HepG2 (cell line): ENCODE results near the gene PEMT. TPM values are rescaled to one million over a fixed set of nuclear protein-coding genes. Genes with fewer than 3 reads are reported as not detected.

Experiments
- ATAC-seq: fragments of 200-7000 bp; cut with Tn5 transposase; 3 replicates; pipeline ENCODE4 v1.9.1; 2020; ENCODE audit warnings: mild to moderate bottlenecking, moderate library complexity
- BruUV-seq: library from RNA; stranded (reverse); fragments of 400-500 nt; replicated peaks from 2 replicates; lab custom pipeline; 2021; lab: Mats Ljungman, UMichigan
- CTCF ChIA-PET: fragments of 300-600 bp; formaldehyde crosslinking; extraction: SDS; loops from one replicate; lab custom pipeline; 2021; ENCODE audit warnings: low total read pairs, inconsistent platforms, low intra/inter-chr PET ratio; lab: Yijun Ruan, JAX
- POLR2A ChIA-PET: fragments of 350-600 bp; sonication (Branson Sonifier 250); formaldehyde crosslinking; loops from one replicate; lab custom pipeline; 2020; ENCODE audit warnings: antibody characterized with exemption, inconsistent platforms; lab: Yijun Ruan, JAX
- DNase-seq: peaks from one replicate; pipeline ENCODE4 v3.0.0-alpha.2; 2015; ENCODE audit warnings: low spot score
- FAIRE-seq: peaks from 3 replicates; lab custom pipeline; 2011; peaks lifted over from hg19 to GRCh38; lab: Jason Lieb, UNC
- H2AFZ ChIP-seq: one replicate; pipeline ENCODE4 v1.6.1; 2011; ENCODE audit warnings: low read length, inconsistent platforms
- H3K27ac ChIP-seq: fragments of 300-600 bp; 3 replicates; pipeline ENCODE4 v1.8.0; 2011; ENCODE audit warnings: mixed run types, mild to moderate bottlenecking, mixed read lengths, low read length, inconsistent platforms; ENCODE audit not compliant: insufficient read depth; ENCODE audit errors: extremely low read length
- H3K27me3 ChIP-seq, 2 experiments: fragments of 200-600 bp in 1 of 2; 2 replicates in 1 of 2; 3 replicates in 1 of 2; pipeline versions ENCODE4 v1.6.0 to v1.8.0; 2011; ENCODE audit warnings: low read length in 2 of 2, mild to moderate bottlenecking in 2 of 2, moderate library complexity in 2 of 2, inconsistent platforms in 1 of 2; ENCODE audit not compliant: insufficient read depth in 2 of 2, control insufficient read depth in 1 of 2
- H3K36me3 ChIP-seq, 2 experiments: fragments of 200-600 bp in 1 of 2; replicated peaks in 1 of 2; 2 replicates in 1 of 2; 3 replicates in 1 of 2; pipeline versions ENCODE4 v1.5.1 to v1.8.0; 2011; ENCODE audit warnings: low read length in 2 of 2, inconsistent platforms in 1 of 2; ENCODE audit not compliant: insufficient read depth in 2 of 2, control insufficient read depth in 1 of 2
- H3K4me1 ChIP-seq: 2 replicates; pipeline ENCODE4 v1.5.1; 2012; ENCODE audit warnings: low read length, inconsistent platforms; ENCODE audit not compliant: insufficient read depth
- H3K4me2 ChIP-seq: 2 replicates; pipeline ENCODE4 v1.6.0; 2011; ENCODE audit warnings: low read depth, low read length, inconsistent platforms
- H3K4me3 ChIP-seq, 3 experiments: fragments of 200-600 bp in 1 of 3; sonication (generic), shearing (Covaris generic) in 1 of 3; replicated peaks in 1 of 3; 2 replicates each; pipeline ENCODE4 v1.5.1; 2011 to 2016; ENCODE audit warnings: low read length in 3 of 3, inconsistent platforms in 2 of 3, low read depth in 2 of 3, mild to moderate bottlenecking in 2 of 3, control low read depth in 1 of 3, mixed read lengths in 1 of 3; ENCODE audit not compliant: insufficient read depth in 1 of 3
- H3K79me2 ChIP-seq: one replicate; pipeline ENCODE4 v1.6.1; 2011; ENCODE audit warnings: low read length, inconsistent platforms; ENCODE audit not compliant: insufficient read depth
- H3K9ac ChIP-seq: 2 replicates; pipeline ENCODE4 v1.6.0; 2011; ENCODE audit warnings: mild to moderate bottlenecking, low read depth, low read length, inconsistent platforms; ENCODE audit not compliant: insufficient read depth
- H3K9me3 ChIP-seq: 2 replicates; pipeline ENCODE4 v1.5.1; 2012; ENCODE audit warnings: mild to moderate bottlenecking, low read length
- H4K20me1 ChIP-seq: 2 replicates; pipeline ENCODE4 v1.6.0; 2011; ENCODE audit warnings: inconsistent platforms, mild to moderate bottlenecking, low read length, moderate library complexity; ENCODE audit not compliant: insufficient read depth
- MED1 ChIP-seq: sonication (generic); formaldehyde crosslinking; IDR thresholded peaks from 2 replicates; pipeline ENCODE4 v1.4.0; 2020; ENCODE audit warnings: missing genetic modification reagents
- MED8 ChIP-seq: sonication (generic); formaldehyde crosslinking; IDR thresholded peaks from 2 replicates; pipeline ENCODE4 v1.8.1; 2023; ENCODE audit warnings: mild to moderate bottlenecking, missing genetic modification reagents; ENCODE audit not compliant: insufficient replicate concordance
- MYC ChIP-seq: sonication (generic); formaldehyde crosslinking; IDR thresholded peaks from 2 replicates; pipeline ENCODE4 v1.9.0; 2021; ENCODE audit warnings: missing genetic modification reagents, borderline replicate concordance
- PTBP1 ChIP-seq: fragments of 200-400 bp; formaldehyde crosslinking; IDR thresholded peaks from 2 replicates; pipeline ENCODE4 v1.6.1; 2018; ENCODE audit warnings: low read length, low read depth; ENCODE audit not compliant: poor library complexity, severe bottlenecking
- SALL1 ChIP-seq: sonication (generic); formaldehyde crosslinking; IDR thresholded peaks from 2 replicates; pipeline ENCODE4 v1.8.0; 2022; ENCODE audit warnings: mild to moderate bottlenecking, missing genetic modification reagents
- SNAPC2 ChIP-seq: sonication (generic); formaldehyde crosslinking; IDR thresholded peaks from 2 replicates; pipeline ENCODE4 v1.8.1; 2022; ENCODE audit warnings: mild to moderate bottlenecking, missing genetic modification reagents
- TBX3 ChIP-seq: fragments of 450-650 bp; IDR thresholded peaks from 2 replicates; pipeline ENCODE4 v1.6.1; 2017; ENCODE audit warnings: antibody characterized with exemption, mild to moderate bottlenecking, inconsistent platforms, borderline replicate concordance
- ZBTB20 ChIP-seq: sonication (generic); formaldehyde crosslinking; IDR thresholded peaks from 2 replicates; pipeline ENCODE4 v1.8.1; 2023; ENCODE audit warnings: missing genetic modification reagents, low read depth, mild to moderate bottlenecking, borderline replicate concordance
- ZBTB3 ChIP-seq: sonication (generic); formaldehyde crosslinking; IDR thresholded peaks from 2 replicates; pipeline ENCODE4 v1.4.0; 2020; ENCODE audit warnings: low read depth, mild to moderate bottlenecking, moderate library complexity, missing genetic modification reagents, borderline replicate concordance
- ZFP82 ChIP-seq: sonication (generic); formaldehyde crosslinking; IDR thresholded peaks from 2 replicates; pipeline ENCODE4 v1.5.1; 2020; ENCODE audit warnings: mild to moderate bottlenecking, missing genetic modification reagents, borderline replicate concordance
- ZNF263 ChIP-seq: sonication (generic); formaldehyde crosslinking; IDR thresholded peaks from 2 replicates; pipeline ENCODE4 v1.4.0; 2020; ENCODE audit warnings: missing genetic modification reagents
- ZNF335 ChIP-seq: sonication (generic); formaldehyde crosslinking; IDR thresholded peaks from 2 replicates; pipeline ENCODE4 v1.4.0; 2020; ENCODE audit warnings: missing genetic modification reagents
- ZNF337 ChIP-seq: sonication (generic); formaldehyde crosslinking; IDR thresholded peaks from 2 replicates; pipeline ENCODE4 v1.5.1; 2020; ENCODE audit warnings: missing genetic modification reagents, low read depth, mild to moderate bottlenecking, borderline replicate concordance
- WGBS: methylation state at CpG from one replicate; pipeline ENCODE4 v1.1.6; 2017; ENCODE audit warnings: low lambda C conversion rate; 5-methylcytosine and 5-hydroxymethylcytosine counted together
- in situ Hi-C: cut with HindIII; loops from 2 replicates; pipeline ENCODE4 v1.10.0; 2017; ENCODE audit warnings: low pct_unique_long_range_greater_than_20kb; ENCODE audit not compliant: extremely low pct_ligation_motif_present
- intact Hi-C: fragments of 100-400 bp; cut with micrococcal nuclease; formaldehyde crosslinking; loops from one replicate; pipeline ENCODE4 v1.10.0; 2022; ENCODE audit not compliant: unreplicated experiment
- polyA plus RNA-seq, 8 experiments: library from polyadenylated mRNA; depleted of rRNA in 3 of 8; stranded (reverse) in 7 of 8; unstranded in 1 of 8; fragments of >200 nt; fragmentation: Illumina TruSeq in 4 of 8; extraction: Trizol in 4 of 8; gene quantifications; 2 replicates each; pipeline versions ENCODE4 v1.2.1 to v1.2.3, GENCODE V29; 2011 to 2016; ENCODE audit warnings: low read depth in 4 of 8, missing spikeins in 1 of 8, mixed read lengths in 1 of 8; ENCODE audit not compliant: insufficient read depth in 1 of 8
- total RNA-seq, 5 experiments: library from RNA; depleted of rRNA; stranded (reverse); fragments of >200 nt; fragmentation: Illumina TruSeq; extraction: Trizol; gene quantifications; 2 replicates each; pipeline ENCODE4 v1.2.3, GENCODE V29; 2016; ENCODE audit warnings: low read depth in 1 of 5
- TF ChIP-seq, protein P1 (sequence below): sonication (generic); formaldehyde crosslinking; IDR thresholded peaks from 2 replicates; pipeline ENCODE4 v1.4.0; 2020; ENCODE audit warnings: missing genetic modification reagents
- TF ChIP-seq, protein P2 (sequence below): sonication (generic); formaldehyde crosslinking; IDR thresholded peaks from 2 replicates; pipeline ENCODE4 v1.9.0; 2021; ENCODE audit warnings: missing genetic modification reagents, borderline replicate concordance
- TF ChIP-seq, protein P3 (sequence below): sonication (generic); formaldehyde crosslinking; IDR thresholded peaks from 2 replicates; pipeline ENCODE4 v1.4.0; 2020; ENCODE audit warnings: missing genetic modification reagents, borderline replicate concordance
- TF ChIP-seq, protein P4 (sequence below): sonication (generic); formaldehyde crosslinking; IDR thresholded peaks from 2 replicates; pipeline ENCODE4 v1.5.0; 2020; ENCODE audit warnings: missing genetic modification reagents, mild to moderate bottlenecking, borderline replicate concordance
- TF ChIP-seq, protein P5 (sequence below): sonication (generic); formaldehyde crosslinking; IDR thresholded peaks from 2 replicates; pipeline ENCODE4 v1.4.0; 2020; ENCODE audit warnings: missing genetic modification reagents; ENCODE audit errors: not compliant biosample characterization

The PEMT gene
- total and polyA plus RNA-seq, 2 of the 13 experiments (the other 11 are each of a cell fraction or from before 2014, with no cell fraction given): 31.7 to 43.6 TPM

DNA sequence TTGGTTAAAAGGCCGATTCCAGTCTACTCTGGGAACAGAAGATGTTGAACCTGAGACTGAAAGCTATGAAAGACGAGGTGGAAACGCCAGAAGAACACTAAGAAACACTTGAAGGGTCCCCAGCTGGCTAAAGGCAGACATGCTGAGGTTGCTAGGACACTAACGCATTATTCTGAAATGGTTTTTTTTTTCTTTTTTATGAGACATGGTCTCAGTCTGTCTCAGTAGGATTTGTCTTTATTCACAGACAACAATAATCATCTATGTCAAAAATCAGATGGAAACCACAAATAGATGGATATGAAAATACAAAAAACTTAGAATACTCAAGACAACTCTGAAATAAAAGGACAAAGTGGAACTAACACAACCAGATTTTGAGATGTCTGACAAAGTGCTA lies 60.4 kb downstream of the PEMT start:
- ChIA-PET CTCF (no interaction called here), POLR2A (interaction anchor here (0.9 kb wide), 1 partner anchor 34 kb away, joined by 5 read pairs; the partner anchor contains the start of gene RASD1)
- Histone ChIP-seq H3K4me1 (peaks cover 44% of the 10 kb centered on the region), H4K20me1 (peaks cover 16% of the 10 kb centered on the region; the same call in 1 of the 2 replicates), H2AFZ (no peak overlapping the region), H3K9me3 (no peaks in the 10 kb centered on the region), H3K36me3 (no peaks in the 10 kb centered on the region), H3K4me3 (no peak overlapping the region), H3K27ac (no peak overlapping the region), H3K4me2 (no peak overlapping the region), H3K9ac (no peak overlapping the region), H3K27me3 (no peaks in the 10 kb centered on the region), H3K79me2 (no peaks in the 10 kb centered on the region)
- intact Hi-C loops: no loop called here
- FAIRE-seq (no peak), ATAC-seq (no peak), DNase-seq (no peak)
- 95% methylated on average over 4 of the region's 4 CpGs for WGBS
- no TSS peak for BruUV-seq
- in situ Hi-C loops: no loop called here
- TF ChIP-seq, protein P1, sequence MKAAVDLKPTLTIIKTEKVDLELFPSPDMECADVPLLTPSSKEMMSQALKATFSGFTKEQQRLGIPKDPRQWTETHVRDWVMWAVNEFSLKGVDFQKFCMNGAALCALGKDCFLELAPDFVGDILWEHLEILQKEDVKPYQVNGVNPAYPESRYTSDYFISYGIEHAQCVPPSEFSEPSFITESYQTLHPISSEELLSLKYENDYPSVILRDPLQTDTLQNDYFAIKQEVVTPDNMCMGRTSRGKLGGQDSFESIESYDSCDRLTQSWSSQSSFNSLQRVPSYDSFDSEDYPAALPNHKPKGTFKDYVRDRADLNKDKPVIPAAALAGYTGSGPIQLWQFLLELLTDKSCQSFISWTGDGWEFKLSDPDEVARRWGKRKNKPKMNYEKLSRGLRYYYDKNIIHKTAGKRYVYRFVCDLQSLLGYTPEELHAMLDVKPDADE (CRISPR knock-in tag): no peak
- TF ChIP-seq ZNF263 (CRISPR knock-in tag) (no peak), SNAPC2 (no peak), MED1 (no peak), SALL1 (CRISPR knock-in tag) (no peak), ZBTB3 (no peak), ZBTB20 (CRISPR knock-in tag) (no peak), MED8 (CRISPR knock-in tag) (no peak), TBX3 (no peak), ZFP82 (CRISPR knock-in tag) (no peak), ZNF335 (CRISPR knock-in tag) (no peak), MYC (CRISPR knock-in tag) (no peak), ZNF337 (no peak), PTBP1 (no peak)
- TF ChIP-seq, protein P2, sequence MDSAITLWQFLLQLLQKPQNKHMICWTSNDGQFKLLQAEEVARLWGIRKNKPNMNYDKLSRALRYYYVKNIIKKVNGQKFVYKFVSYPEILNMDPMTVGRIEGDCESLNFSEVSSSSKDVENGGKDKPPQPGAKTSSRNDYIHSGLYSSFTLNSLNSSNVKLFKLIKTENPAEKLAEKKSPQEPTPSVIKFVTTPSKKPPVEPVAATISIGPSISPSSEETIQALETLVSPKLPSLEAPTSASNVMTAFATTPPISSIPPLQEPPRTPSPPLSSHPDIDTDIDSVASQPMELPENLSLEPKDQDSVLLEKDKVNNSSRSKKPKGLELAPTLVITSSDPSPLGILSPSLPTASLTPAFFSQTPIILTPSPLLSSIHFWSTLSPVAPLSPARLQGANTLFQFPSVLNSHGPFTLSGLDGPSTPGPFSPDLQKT (CRISPR knock-in tag): no peak
- TF ChIP-seq, protein P3, sequence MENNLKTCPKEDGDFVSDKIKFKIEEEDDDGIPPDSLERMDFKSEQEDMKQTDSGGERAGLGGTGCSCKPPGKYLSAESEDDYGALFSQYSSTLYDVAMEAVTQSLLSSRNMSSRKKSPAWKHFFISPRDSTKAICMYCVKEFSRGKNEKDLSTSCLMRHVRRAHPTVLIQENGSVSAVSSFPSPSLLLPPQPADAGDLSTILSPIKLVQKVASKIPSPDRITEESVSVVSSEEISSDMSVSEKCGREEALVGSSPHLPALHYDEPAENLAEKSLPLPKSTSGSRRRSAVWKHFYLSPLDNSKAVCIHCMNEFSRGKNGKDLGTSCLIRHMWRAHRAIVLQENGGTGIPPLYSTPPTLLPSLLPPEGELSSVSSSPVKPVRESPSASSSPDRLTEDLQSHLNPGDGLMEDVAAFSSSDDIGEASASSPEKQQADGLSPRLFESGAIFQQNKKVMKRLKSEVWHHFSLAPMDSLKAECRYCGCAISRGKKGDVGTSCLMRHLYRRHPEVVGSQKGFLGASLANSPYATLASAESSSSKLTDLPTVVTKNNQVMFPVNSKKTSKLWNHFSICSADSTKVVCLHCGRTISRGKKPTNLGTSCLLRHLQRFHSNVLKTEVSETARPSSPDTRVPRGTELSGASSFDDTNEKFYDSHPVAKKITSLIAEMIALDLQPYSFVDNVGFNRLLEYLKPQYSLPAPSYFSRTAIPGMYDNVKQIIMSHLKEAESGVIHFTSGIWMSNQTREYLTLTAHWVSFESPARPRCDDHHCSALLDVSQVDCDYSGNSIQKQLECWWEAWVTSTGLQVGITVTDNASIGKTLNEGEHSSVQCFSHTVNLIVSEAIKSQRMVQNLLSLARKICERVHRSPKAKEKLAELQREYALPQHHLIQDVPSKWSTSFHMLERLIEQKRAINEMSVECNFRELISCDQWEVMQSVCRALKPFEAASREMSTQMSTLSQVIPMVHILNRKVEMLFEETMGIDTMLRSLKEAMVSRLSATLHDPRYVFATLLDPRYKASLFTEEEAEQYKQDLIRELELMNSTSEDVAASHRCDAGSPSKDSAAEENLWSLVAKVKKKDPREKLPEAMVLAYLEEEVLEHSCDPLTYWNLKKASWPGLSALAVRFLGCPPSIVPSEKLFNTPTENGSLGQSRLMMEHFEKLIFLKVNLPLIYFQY (CRISPR knock-in tag): no peak
- TF ChIP-seq, protein P4, sequence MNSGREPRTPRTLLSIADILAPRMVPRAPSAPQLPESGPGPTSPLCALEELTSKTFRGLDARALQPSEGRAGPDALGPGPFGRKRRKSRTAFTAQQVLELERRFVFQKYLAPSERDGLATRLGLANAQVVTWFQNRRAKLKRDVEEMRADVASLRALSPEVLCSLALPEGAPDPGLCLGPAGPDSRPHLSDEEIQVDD (CRISPR knock-in tag): no peak
- TF ChIP-seq, protein P5, sequence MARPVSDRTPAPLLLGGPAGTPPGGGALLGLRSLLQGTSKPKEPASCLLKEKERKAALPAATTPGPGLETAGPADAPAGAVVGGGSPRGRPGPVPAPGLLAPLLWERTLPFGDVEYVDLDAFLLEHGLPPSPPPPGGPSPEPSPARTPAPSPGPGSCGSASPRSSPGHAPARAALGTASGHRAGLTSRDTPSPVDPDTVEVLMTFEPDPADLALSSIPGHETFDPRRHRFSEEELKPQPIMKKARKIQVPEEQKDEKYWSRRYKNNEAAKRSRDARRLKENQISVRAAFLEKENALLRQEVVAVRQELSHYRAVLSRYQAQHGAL (CRISPR knock-in tag): no peak
